ENCODE measurements around the gene ADGRA3.

- TF ChIP-seq CTCF (conservative IDR thresholded peaks at IDR 0.05; ENCODE audit: low read depth in 2 of 2) (no peak), EZH2 (IDR thresholded peaks at IDR 0.05; ENCODE audit: low read depth, unreplicated experiment) (no peak), POLR2AphosphoS5 (IDR thresholded peaks at IDR 0.05; ENCODE audit: low read depth) (no peak), EZH2phosphoT487 (IDR thresholded peaks at IDR 0.05; ENCODE audit: unreplicated experiment) (no peak), ZNF114 (CRISPR knock-in tag; IDR thresholded peaks at IDR 0.05) (no peak), ETS1 (IDR thresholded peaks at IDR 0.05) (no peak), CREB1 (CRISPR knock-in tag; IDR thresholded peaks at IDR 0.05; ENCODE audit: low read depth) (no peak)
Measured at GRCh38 chr4:22444813-22445212, 71.1 kb downstream of the ADGRA3 start.

Measured in GM23338 (cell line).